ENCODE data around the gene CBARP. TPM values are rescaled to one million over a fixed set of nuclear protein-coding genes. Genes with fewer than 3 reads are reported as not detected.
A peak's percentile ranks its signal among the peaks of the same experiment; 100 is the strongest.

The CBARP gene
- total and polyA plus RNA-seq, 2 of the 13 experiments (the other 11 are each of a cell fraction or from before 2014, with no cell fraction given): 1.2 to 1.4 TPM

- TF ChIP-seq ZBTB40 (IDR thresholded peaks at IDR 0.05) (no peak), ZBTB40 (CRISPR knock-in tag; IDR thresholded peaks at IDR 0.05) (no peak), PHF5A (CRISPR knock-in tag; IDR thresholded peaks at IDR 0.05; ENCODE audit: low read depth, unreplicated experiment) (no peak), SP2 (CRISPR knock-in tag; IDR thresholded peaks at IDR 0.05) (no peak), MIER2 (CRISPR knock-in tag; IDR thresholded peaks at IDR 0.05) (no peak), PHF21A (CRISPR knock-in tag; IDR thresholded peaks at IDR 0.05) (no peak), ZFP1 (CRISPR knock-in tag; IDR thresholded peaks at IDR 0.05) (no peak), KDM2A (CRISPR knock-in tag; IDR thresholded peaks at IDR 0.05; ENCODE audit: borderline replicate concordance, low read depth) (no peak), RFX1 (IDR thresholded peaks at IDR 0.05) (no peak), EHMT2 (IDR thresholded peaks at IDR 0.05; ENCODE audit: borderline replicate concordance, low read depth, low read length) (no peak), NCOR1 (IDR thresholded peaks at IDR 0.05; ENCODE audit: borderline replicate concordance, low read length) (peak; percentile 24; the same call in 1 of the 2 replicates), SP1 (IDR thresholded peaks at IDR 0.05) (no peak), SP1 (CRISPR knock-in tag; IDR thresholded peaks at IDR 0.05) (no peak; the same call in 1 of the 2 replicates), BCLAF1 (IDR thresholded peaks at IDR 0.05) (no peak), ZNF570 (CRISPR knock-in tag; IDR thresholded peaks at IDR 0.05; ENCODE audit: borderline replicate concordance) (no peak), GPBP1L1 (CRISPR knock-in tag; IDR thresholded peaks at IDR 0.05) (no peak), ARNT (IDR thresholded peaks at IDR 0.05) (no peak), ZNF274 (CRISPR knock-in tag; IDR thresholded peaks at IDR 0.05) (no peak), TRIM24 (CRISPR knock-in tag; IDR thresholded peaks at IDR 0.05) (no peak)
Measured at GRCh38 chr19:1250437-1251260, 12.8 kb upstream of the CBARP start (continued).
